Measurements from ENCODE around the gene SCAP.

SCAP gene

GRCh38 chr3:47430606-47431005 is 45.1 kb downstream of the SCAP start:
- Histone ChIP-seq H3K27me3 (ENCODE audit: insufficient read depth, low read length) (no peaks in the 10 kb centered on the region), H3K9ac (ENCODE audit: low read depth, low read length) (no peak overlapping the region), H3K4me3 (ENCODE audit: low read length) (no peak overlapping the region), H3K9me3 (ENCODE audit: insufficient read depth, low read depth, low read length) (no peaks in the 10 kb centered on the region), H3K27ac (ENCODE audit: low read depth, low read length) (no peak overlapping the region), H3K4me1 (ENCODE audit: insufficient read depth, low read length) (no peaks in the 10 kb centered on the region), H3K36me3 (ENCODE audit: insufficient read depth, low read length) (peaks cover 65% of the 10 kb centered on the region)
- WGBS = 93% methylated on average over 7 of the region's 7 CpGs

GRCh38 chr3:47429476-47430270 is 46.1 kb downstream of the SCAP start:
- Histone ChIP-seq H3K9me3 (ENCODE audit: insufficient read depth, low read depth, low read length) (no peaks in the 10 kb centered on the region), H3K27ac (ENCODE audit: low read depth, low read length) (no peak overlapping the region), H3K4me3 (ENCODE audit: low read length) (no peak overlapping the region), H3K36me3 (ENCODE audit: insufficient read depth, low read length) (peaks cover 68% of the 10 kb centered on the region), H3K4me1 (ENCODE audit: insufficient read depth, low read length) (no peaks in the 10 kb centered on the region), H3K9ac (ENCODE audit: low read depth, low read length) (no peak overlapping the region), H3K27me3 (ENCODE audit: insufficient read depth, low read length) (no peaks in the 10 kb centered on the region)
- WGBS = 92% methylated on average over 9 of the region's 9 CpGs

GRCh38 chr3:47428662-47429061 is 47.1 kb downstream of the SCAP start:
- Histone ChIP-seq H3K9me3 (ENCODE audit: insufficient read depth, low read depth, low read length) (no peaks in the 10 kb centered on the region), H3K27me3 (ENCODE audit: insufficient read depth, low read length) (no peaks in the 10 kb centered on the region), H3K36me3 (ENCODE audit: insufficient read depth, low read length) (peaks cover 63% of the 10 kb centered on the region), H3K4me1 (ENCODE audit: insufficient read depth, low read length) (no peaks in the 10 kb centered on the region), H3K9ac (ENCODE audit: low read depth, low read length) (no peak overlapping the region), H3K27ac (ENCODE audit: low read depth, low read length) (no peak overlapping the region), H3K4me3 (ENCODE audit: low read length) (no peak overlapping the region)
- whole genome bisulfite sequencing = 84% methylated on average over 6 of the region's 6 CpGs

GRCh38 chr3:47427866-47428265 is 47.9 kb downstream of the SCAP start:
- Histone ChIP-seq H3K27me3 (ENCODE audit: insufficient read depth, low read length) (no peaks in the 10 kb centered on the region), H3K4me1 (ENCODE audit: insufficient read depth, low read length) (no peaks in the 10 kb centered on the region), H3K9me3 (ENCODE audit: insufficient read depth, low read depth, low read length) (no peaks in the 10 kb centered on the region), H3K27ac (ENCODE audit: low read depth, low read length) (no peak overlapping the region), H3K4me3 (ENCODE audit: low read length) (no peak overlapping the region), H3K36me3 (ENCODE audit: insufficient read depth, low read length) (peaks cover 55% of the 10 kb centered on the region), H3K9ac (ENCODE audit: low read depth, low read length) (no peak overlapping the region)
- WGBS = 89% methylated on average over 6 of the region's 6 CpGs

DNA sequence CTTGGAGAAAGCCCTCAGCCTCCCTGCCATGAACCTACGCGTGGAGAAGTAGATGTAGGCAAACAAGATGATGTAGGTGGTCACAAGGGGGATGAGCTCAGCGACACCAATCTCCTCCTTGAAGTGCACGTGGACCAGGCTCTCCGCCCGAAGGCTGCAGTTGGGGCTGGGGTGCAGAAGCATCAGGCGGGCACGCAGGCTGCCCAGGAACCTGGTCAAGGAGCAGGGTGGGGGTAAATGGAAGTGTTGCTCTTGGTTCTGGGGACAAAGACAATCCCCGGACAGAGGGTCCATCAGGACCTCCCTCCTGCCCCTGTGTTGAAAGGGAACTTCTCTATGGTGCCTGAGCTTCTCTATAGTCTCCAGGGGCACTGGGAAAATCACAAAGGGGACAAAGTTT is 49.8 kb downstream of the SCAP start:
- Histone ChIP-seq H3K4me1 (ENCODE audit: insufficient read depth, low read length) (no peaks in the 10 kb centered on the region), H3K36me3 (ENCODE audit: insufficient read depth, low read length) (peaks cover 47% of the 10 kb centered on the region), H3K4me3 (ENCODE audit: low read length) (no peak overlapping the region), H3K27me3 (ENCODE audit: insufficient read depth, low read length) (no peaks in the 10 kb centered on the region), H3K27ac (ENCODE audit: low read depth, low read length) (no peak overlapping the region), H3K9me3 (ENCODE audit: insufficient read depth, low read depth, low read length) (no peaks in the 10 kb centered on the region), H3K9ac (ENCODE audit: low read depth, low read length) (no peak overlapping the region)
- 94% methylated on average over 9 of the region's 9 CpGs for WGBS

DNA sequence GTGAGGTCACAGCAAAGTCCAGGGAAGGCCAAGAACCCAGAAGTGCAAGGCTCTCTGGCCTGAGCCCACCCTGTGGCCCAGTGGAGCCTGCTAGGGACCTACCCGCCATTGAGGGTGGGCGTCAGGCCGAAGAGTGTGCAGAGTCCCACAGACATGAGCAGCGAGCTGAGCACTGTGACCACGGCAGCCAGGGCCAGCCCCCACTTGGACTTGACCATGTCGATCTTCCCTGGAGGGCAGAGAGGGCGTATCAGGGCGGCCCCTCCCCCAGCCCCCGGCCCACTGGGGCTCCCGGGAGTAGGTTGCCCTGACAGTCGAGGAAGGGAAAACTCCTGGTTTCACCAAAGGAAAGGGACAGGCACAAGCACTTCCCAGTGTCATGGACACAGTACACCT is 50.4 kb downstream of the SCAP start:
- no peaks in the 10 kb centered on the region for H3K27me3 ChIP-seq (ENCODE audit: insufficient read depth, low read length)
- no peak overlapping the region for H3K27ac ChIP-seq (ENCODE audit: low read depth, low read length)
- H3K9me3 ChIP-seq (ENCODE audit: insufficient read depth, low read depth, low read length) = no peaks in the 10 kb centered on the region
- H3K4me1 ChIP-seq (ENCODE audit: insufficient read depth, low read length) = no peaks in the 10 kb centered on the region
- 93% methylated on average over 11 of the region's 11 CpGs for WGBS
- peaks cover 50% of the 10 kb centered on the region for H3K36me3 ChIP-seq (ENCODE audit: insufficient read depth, low read length)
- no peak overlapping the region for H3K4me3 ChIP-seq (ENCODE audit: low read length)
- no peak overlapping the region for H3K9ac ChIP-seq (ENCODE audit: low read depth, low read length)

- no peak overlapping the region for H3K9ac ChIP-seq (ENCODE audit: low read depth, low read length)
- WGBS = 94% methylated on average over 15 of the region's 15 CpGs
- H3K27ac ChIP-seq (ENCODE audit: low read depth, low read length) = no peak overlapping the region
- no peaks in the 10 kb centered on the region for H3K27me3 ChIP-seq (ENCODE audit: insufficient read depth, low read length)
- no peak overlapping the region for H3K4me3 ChIP-seq (ENCODE audit: low read length)
- no peaks in the 10 kb centered on the region for H3K4me1 ChIP-seq (ENCODE audit: insufficient read depth, low read length)
- H3K36me3 ChIP-seq (ENCODE audit: insufficient read depth, low read length) = peaks cover 57% of the 10 kb centered on the region
- no peaks in the 10 kb centered on the region for H3K9me3 ChIP-seq (ENCODE audit: insufficient read depth, low read depth, low read length)
Measured at GRCh38 chr3:47424434-47425382, 51.0 kb downstream of the SCAP start.

DNA sequence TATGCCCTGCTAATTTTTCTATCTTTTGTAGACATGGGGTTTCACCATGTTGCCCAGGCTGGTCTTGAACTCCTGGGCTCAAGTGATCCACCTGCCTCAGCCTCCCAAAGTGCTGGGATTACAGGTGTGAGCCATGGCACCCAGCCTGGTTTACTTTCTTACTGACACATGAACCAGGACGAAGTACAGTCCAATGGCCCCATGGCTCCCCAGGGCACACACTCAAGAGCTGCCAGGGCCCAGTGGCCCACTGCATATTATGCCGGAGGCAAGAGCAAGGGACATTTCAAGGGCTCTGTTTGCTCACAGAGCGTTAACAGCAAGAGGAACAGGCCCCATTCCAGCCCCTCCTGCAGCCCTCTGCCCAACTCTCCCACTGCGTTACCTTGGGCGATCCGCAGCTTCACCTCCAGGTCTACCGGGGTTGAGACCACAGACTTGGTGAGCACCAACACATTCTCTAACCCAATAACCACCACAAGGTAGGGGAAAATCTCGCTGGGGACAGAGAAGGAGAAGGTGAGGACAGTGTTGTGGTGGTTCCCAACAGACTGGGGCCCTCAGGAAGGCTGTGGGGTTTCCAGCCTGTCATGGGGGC is 52.1 kb downstream of the SCAP start:
- 97% methylated on average over 8 of the region's 8 CpGs for WGBS
- no peak overlapping the region for H3K4me3 ChIP-seq (ENCODE audit: low read length)
- H3K36me3 ChIP-seq (ENCODE audit: insufficient read depth, low read length) = peaks cover 66% of the 10 kb centered on the region
- no peaks in the 10 kb centered on the region for H3K4me1 ChIP-seq (ENCODE audit: insufficient read depth, low read length)
- no peak overlapping the region for H3K9ac ChIP-seq (ENCODE audit: low read depth, low read length)
- no peaks in the 10 kb centered on the region for H3K27me3 ChIP-seq (ENCODE audit: insufficient read depth, low read length)
- H3K9me3 ChIP-seq (ENCODE audit: insufficient read depth, low read depth, low read length) = no peaks in the 10 kb centered on the region
- no peak overlapping the region for H3K27ac ChIP-seq (ENCODE audit: low read depth, low read length)

- no peaks in the 10 kb centered on the region for H3K4me1 ChIP-seq (ENCODE audit: insufficient read depth, low read length)
- H3K9ac ChIP-seq (ENCODE audit: low read depth, low read length) = no peak overlapping the region
- 94% methylated on average over 9 of the region's 9 CpGs for WGBS
- H3K27ac ChIP-seq (ENCODE audit: low read depth, low read length) = no peak overlapping the region
- no peaks in the 10 kb centered on the region for H3K9me3 ChIP-seq (ENCODE audit: insufficient read depth, low read depth, low read length)
- H3K27me3 ChIP-seq (ENCODE audit: insufficient read depth, low read length) = no peaks in the 10 kb centered on the region
- no peak overlapping the region for H3K4me3 ChIP-seq (ENCODE audit: low read length)
- peaks cover 59% of the 10 kb centered on the region for H3K36me3 ChIP-seq (ENCODE audit: insufficient read depth, low read length)
Measured at GRCh38 chr3:47422743-47423142, 53.0 kb downstream of the SCAP start.

DNA sequence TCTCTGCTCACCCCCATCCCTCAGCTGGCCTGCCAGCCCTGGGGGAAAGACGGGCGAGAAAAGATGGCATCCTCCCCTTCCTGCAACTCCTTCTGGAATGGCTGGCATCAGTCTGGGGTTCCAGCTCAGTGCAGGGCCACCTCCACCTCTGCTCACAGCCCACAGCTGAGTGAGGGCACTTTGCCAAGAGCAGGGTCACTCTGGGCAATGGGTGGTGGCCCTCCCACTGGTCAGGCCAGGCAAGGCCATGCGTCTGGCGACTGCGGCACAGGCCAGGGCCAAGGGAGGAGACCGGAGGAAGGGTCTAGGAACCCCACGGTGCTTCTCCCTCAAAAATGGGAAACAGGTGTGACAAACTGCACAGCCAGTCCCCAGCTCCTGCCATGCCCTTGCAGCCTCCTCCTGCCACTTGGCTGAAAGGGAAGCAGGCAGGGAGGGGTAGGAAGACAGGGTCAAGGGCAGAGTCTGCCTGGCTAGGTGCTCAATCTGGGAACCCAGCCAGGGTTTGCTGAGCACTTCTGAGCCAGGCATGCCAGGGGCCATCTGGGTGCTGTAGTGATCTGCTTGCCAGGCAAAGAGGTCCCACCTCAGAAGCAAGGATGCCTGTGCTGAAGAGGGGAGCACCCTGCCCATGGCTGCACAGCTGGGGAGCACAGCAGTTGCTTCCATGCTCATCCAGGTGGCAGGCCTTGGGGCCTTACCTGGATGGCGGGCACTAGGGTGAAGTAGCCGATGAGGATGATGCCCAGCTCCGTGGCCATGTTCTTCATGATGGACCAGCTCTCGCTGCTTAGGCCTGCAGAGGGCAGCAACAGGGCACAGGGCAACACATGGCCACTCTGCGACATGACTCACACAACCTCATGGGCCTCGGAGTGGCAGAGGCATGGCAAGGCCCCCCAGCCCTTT is 53.7 kb downstream of the SCAP start:
- Histone ChIP-seq H3K27ac (ENCODE audit: low read depth, low read length) (peak overlapping the region; percentile 66; the same call in 1 of the 2 replicates), H3K9ac (ENCODE audit: low read depth, low read length) (no peak overlapping the region), H3K4me3 (ENCODE audit: low read length) (no peak overlapping the region), H3K27me3 (ENCODE audit: insufficient read depth, low read length) (no peaks in the 10 kb centered on the region), H3K36me3 (ENCODE audit: insufficient read depth, low read length) (peaks cover 56% of the 10 kb centered on the region), H3K9me3 (ENCODE audit: insufficient read depth, low read depth, low read length) (no peaks in the 10 kb centered on the region), H3K4me1 (ENCODE audit: insufficient read depth, low read length) (no peaks in the 10 kb centered on the region)
- WGBS = 87% methylated on average over 13 of the region's 13 CpGs
